HG02840 (cell line): ENCODE results near the gene MED16.
"Not testable (repeated sequence)": the region's sequence is repeated elsewhere in the genome, so short reads cannot be mapped to it uniquely, and the experiment has no call there.

Experiments used
- ATAC-seq: cut with Tn5 transposase; IDR thresholded peaks from one replicate; pipeline ENCODE4 v1.9.1; 2021; ENCODE audit warnings: mild to moderate bottlenecking, moderate library complexity, moderate number of reproducible peaks; ENCODE audit not compliant: unreplicated experiment, low FRiP score

Gene MED16

GRCh38 chr19:891421-892200 is 1.4 kb downstream of the MED16 start:
- not testable (repeated sequence) for ATAC-seq

GRCh38 chr19:890831-891230 is 2.2 kb downstream of the MED16 start:
- ATAC-seq, result no peak

DNA sequence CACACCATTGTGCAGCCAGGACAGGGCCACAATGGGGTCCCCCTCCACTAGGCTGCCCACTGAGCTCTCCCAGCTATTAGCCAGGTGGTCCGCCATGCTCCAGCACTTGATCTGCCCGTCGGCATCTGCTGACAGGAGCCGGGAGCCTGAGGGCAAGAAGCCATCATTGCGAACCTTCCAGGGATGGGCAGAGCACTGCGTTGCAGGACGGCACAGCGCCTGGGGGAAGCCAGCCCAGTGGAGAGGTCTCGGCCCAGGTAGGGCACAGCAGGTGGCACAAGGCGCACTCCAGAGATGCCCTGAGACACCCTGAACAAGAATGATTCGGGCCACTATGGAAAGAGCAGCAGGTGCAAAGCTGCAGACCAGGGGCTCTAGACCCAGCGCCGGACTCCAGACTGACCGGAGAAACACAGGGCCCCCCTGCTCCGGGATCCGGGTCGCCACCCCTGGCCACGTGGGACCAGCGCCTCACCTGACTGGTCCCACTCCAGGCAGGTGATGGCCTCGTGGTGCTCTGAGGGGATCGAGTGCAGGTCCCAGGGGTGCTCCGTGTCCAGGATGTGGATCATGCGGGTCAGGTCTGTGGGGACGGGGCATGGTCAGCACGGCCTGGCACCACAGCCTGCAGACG is 3.2 kb downstream of the MED16 start:
- ATAC-seq, result no peak

GRCh38 chr19:888581-889385 is 4.2 kb downstream of the MED16 start:
- no peak for ATAC-seq

DNA sequence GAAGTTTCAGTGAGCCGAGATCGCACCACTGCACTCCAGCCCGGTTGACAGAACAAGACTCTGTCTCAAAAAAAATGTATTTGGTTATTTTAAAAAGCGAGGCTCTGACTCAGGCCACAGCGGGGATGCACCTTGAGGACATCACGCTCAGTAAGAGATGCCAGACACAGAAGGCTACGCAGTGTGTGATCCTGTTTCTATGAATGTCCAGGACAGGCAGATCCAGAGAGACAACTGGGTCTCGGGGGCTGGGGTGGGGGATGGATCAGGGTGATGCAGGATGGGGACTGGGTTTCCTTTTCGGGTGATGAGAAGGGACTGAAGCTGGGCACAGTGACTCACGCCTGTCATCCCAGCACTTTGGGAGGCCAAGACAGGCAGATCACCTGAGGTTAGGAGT is 5.4 kb downstream of the MED16 start:
- ATAC-seq, result no peak

GRCh38 chr19:887072-887471 is 5.9 kb downstream of the MED16 start:
- no peak for ATAC-seq

DNA sequence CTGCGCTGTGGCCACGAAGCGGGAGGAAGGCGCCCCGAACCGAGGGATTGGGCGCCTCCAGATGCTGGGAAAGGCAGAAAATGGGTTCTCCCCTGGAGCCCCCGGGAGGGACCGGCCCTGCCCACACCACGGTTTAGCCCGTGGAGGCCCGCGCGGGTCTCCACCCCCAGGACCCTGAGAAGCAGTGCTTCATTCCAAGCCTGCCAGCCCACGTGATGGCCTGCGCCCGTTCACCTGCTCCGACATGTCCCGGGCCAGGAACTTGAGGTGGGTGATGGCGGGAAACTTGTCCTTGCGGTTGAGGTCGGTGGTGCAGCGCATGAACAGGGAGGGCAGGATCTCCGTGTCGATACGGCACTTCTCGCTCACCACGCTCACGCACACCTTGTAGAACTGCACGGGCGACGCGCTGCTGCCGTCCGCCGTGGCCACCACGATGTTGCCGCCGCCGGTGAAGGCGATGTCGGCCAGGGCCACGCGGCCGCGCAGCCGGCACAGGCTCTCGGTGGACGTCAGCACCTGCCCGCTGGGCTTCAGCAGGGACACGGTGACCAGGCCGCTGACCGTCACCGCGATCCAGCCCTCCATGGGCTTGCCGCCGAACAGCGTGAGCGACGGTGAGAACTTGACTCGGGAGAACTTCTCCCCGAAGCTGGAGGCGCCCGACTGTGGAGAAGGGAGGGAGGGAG is 7.3 kb downstream of the MED16 start:
- ATAC-seq, result no peak

- no peak for ATAC-seq
These were observed 8.4 kb downstream of the MED16 start for GRCh38 chr19:884420-885211.

- ATAC-seq, result no peak
These were observed 9.3 kb downstream of the MED16 start for GRCh38 chr19:883661-884211.

DNA sequence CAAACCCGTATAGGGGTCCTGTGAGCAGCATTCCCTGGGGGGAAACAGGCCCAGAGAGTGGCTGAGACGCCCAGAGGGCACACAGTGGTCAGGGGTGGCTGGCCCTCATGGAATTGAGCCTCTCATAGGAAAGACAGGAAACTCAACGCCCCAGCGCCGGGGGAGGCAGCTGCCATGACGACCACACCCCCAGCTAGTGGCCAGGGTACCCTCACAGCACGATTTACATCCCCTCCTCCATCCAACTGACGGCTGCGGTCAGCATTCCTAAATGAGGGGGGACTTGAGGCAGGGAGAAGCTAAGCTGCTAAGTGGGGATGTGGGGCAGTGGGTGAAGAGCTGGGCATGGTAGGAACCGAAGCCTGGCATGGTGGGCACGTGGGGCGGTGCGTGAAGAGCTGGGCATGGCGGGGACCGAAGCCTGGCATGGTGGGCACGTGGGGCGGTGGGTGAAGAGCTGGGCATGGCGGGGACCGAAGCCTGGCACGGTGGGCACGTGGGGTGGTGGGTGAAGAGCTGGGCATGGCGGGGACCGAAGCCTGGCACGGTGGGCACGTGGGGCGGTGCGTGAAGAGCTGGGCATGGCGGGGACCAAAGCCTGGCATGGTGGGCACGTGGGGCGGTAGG is 10.0 kb downstream of the MED16 start:
- no peak for ATAC-seq

- no peak for ATAC-seq
These were observed 11.5 kb downstream of the MED16 start for GRCh38 chr19:881385-882071.

- no peak for ATAC-seq
These were observed 13.1 kb downstream of the MED16 start for GRCh38 chr19:879711-880438.

DNA sequence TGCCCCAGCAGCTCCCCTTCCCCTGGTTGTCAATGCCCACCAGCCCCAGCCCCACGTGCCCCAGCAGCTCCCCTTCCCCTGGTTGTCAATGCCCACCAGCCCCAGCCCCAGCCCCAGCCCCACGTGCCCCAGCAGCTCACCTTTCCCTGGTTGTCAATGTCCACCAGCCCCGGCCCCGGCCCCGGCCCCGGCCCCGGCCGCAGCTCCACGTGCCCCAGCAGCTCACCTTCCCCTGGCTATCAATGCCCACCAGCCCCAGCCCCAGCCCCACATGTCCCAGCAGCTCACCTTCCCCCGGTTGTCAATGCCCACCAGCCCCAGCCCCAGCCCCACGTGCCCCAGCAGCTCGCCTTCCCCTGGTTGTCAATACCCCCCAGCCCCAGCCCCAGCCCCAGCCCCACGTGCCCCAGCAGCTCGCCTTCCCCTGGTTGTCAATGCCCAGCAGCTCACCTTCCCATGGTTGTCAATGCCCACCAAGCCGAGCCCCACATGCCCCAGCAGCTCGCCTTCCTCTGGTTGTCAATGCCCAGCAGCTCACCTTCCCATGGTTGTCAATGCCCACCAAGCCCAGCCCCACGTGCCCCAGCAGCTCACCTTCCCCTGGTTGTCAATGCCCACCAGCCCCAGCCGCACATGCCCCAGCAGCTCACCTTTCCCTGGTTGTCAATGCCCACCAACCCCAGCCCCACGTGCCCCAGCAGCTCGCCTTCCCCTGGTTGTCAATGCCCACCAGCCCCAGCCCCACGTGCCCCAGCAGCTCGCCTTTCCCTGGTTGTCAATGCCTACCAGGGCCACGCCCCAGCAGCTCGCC is 14.0 kb downstream of the MED16 start:
- not testable (repeated sequence) for ATAC-seq

DNA sequence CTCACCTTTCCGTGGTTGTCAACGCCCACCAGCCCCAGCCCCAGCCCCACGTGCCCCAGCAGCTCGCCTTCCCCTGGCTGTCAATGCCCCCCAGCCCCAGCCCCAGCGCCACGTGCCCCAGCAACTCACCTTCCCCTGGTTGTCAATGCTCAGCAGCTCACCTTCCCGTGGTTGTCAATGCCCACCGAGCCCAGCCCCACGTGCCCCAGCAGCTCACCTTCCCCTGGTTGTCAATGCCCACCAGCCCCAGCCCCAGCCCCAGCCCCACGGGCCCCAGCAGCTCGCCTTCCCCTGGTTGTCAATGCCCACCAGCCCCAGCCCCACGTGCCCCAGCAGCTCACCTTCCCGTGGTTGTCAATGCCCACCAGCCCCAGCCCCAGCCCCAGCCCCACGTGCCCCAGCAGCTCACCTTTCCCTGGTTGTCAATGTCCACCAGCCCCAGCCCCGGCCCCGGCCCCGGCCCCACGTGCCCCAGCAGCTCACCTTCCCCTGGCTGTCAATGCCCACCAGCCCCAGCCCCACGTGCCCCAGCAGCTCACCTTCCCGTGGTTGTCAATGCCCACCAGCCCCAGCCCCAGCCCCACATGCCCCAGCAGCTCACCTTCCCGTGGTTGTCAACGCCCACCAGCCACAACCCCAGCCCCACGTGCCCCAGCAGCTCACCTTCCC is 14.9 kb downstream of the MED16 start:
- not testable (repeated sequence) for ATAC-seq

- no peak for ATAC-seq
These were observed 16.1 kb downstream of the MED16 start for GRCh38 chr19:876780-877314.

GRCh38 chr19:876089-876488 is 16.9 kb downstream of the MED16 start:
- ATAC-seq, result no peak
